Large intestine (tissue), 3 donors: ENCODE measurements around the gene CD58. TPM values are rescaled to one million over a fixed set of nuclear protein-coding genes. Genes with fewer than 3 reads are reported as not detected.
"Not testable (repeated sequence)": the region's sequence is repeated elsewhere in the genome, so short reads cannot be mapped to it uniquely, and the experiment has no call there.

Experiments
- DNase-seq, 2 donors: peaks; one replicate each; pipeline versions ENCODE4 v3.0.0 to v3.0.0-alpha.2; 2013
- H3K27ac ChIP-seq: one replicate; pipeline ENCODE4 v1.5.1; 2013; ENCODE audit warnings: low read length
- H3K27me3 ChIP-seq: 2 replicates; pipeline ENCODE4 v1.6.1; 2013; ENCODE audit warnings: low read length; ENCODE audit not compliant: control insufficient read depth, insufficient read depth
- H3K36me3 ChIP-seq: 2 replicates; pipeline ENCODE4 v1.6.1; 2013; ENCODE audit warnings: low read length; ENCODE audit not compliant: control insufficient read depth, insufficient read depth
- H3K4me1 ChIP-seq: one replicate; pipeline ENCODE4 v1.6.1; 2013; ENCODE audit warnings: low read length; ENCODE audit not compliant: control insufficient read depth, insufficient read depth
- H3K4me3 ChIP-seq: one replicate; pipeline ENCODE4 v1.5.1; 2013; ENCODE audit warnings: low read length
- H3K9me3 ChIP-seq: one replicate; pipeline ENCODE4 v1.6.1; 2013; ENCODE audit warnings: mild to moderate bottlenecking, low read depth, low read length, moderate library complexity; ENCODE audit not compliant: control insufficient read depth
- WGBS: methylation state at CpG from one replicate; pipeline ENCODE4 v1.1.5; 2013; ENCODE audit warnings: low lambda C conversion rate; ENCODE audit not compliant: insufficient coverage; 5-methylcytosine and 5-hydroxymethylcytosine counted together
- polyA plus RNA-seq: library from polyadenylated mRNA; unstranded; fragments of 120-200 nt; gene quantifications from one replicate; pipeline ENCODE4 v1.2.1, GENCODE V29; 2013

CD58 gene
- polyA plus RNA-seq, 1 donor = 28.6 TPM

GRCh38 chr1:116606067-116606466, 35.2 kb upstream of the CD58 start:
- no CpG with 5 or more reads among the region's 8 CpGs for WGBS
- H3K36me3 ChIP-seq = peaks cover 13% of the 10 kb centered on the region
- not testable (repeated sequence) for H3K9me3 ChIP-seq, H3K4me3 ChIP-seq, H3K27me3 ChIP-seq, H3K27ac ChIP-seq
- peaks cover 17% of the 10 kb centered on the region for H3K4me1 ChIP-seq
- peak in 1 of 2 donors; percentile 18 for DNase-seq

GRCh38 chr1:116605315-116605714, 34.5 kb upstream of the CD58 start:
- no peaks in the 10 kb centered on the region for H3K27me3 ChIP-seq
- WGBS = no CpG with 5 or more reads among the region's 1 CpG
- H3K9me3 ChIP-seq = no peaks in the 10 kb centered on the region
- peaks cover 13% of the 10 kb centered on the region for H3K36me3 ChIP-seq
- no peak for DNase-seq
- no peak overlapping the region for H3K4me3 ChIP-seq
- H3K27ac ChIP-seq = no peak overlapping the region
- H3K4me1 ChIP-seq = peaks cover 13% of the 10 kb centered on the region

GRCh38 chr1:116604408-116604807, 33.6 kb upstream of the CD58 start:
- not testable (repeated sequence) for H3K4me1 ChIP-seq, H3K27me3 ChIP-seq, H3K27ac ChIP-seq, H3K9me3 ChIP-seq, H3K4me3 ChIP-seq, DNase-seq
- whole genome bisulfite sequencing = 80% methylated on average over 1 of the region's 6 CpGs
- peaks cover 19% of the 10 kb centered on the region for H3K36me3 ChIP-seq

GRCh38 chr1:116603646-116604045, 32.8 kb upstream of the CD58 start:
- H3K27ac ChIP-seq = not testable (repeated sequence)

GRCh38 chr1:116599369-116599768, 28.5 kb upstream of the CD58 start:
- H3K27ac ChIP-seq, H3K9me3 ChIP-seq, H3K27me3 ChIP-seq, H3K4me3 ChIP-seq, DNase-seq: not testable (repeated sequence)
- WGBS = no CpG with 5 or more reads among the region's 2 CpGs
- H3K4me1 ChIP-seq = peaks cover 37% of the 10 kb centered on the region
- H3K36me3 ChIP-seq = peaks cover 16% of the 10 kb centered on the region

More at GRCh38 chr1:116603646-116604045, 32.8 kb upstream of the CD58 start:
- H3K9me3 ChIP-seq, H3K4me3 ChIP-seq, H3K27me3 ChIP-seq, H3K4me1 ChIP-seq, DNase-seq: not testable (repeated sequence)
- no CpG with 5 or more reads among the region's 21 CpGs for WGBS
- H3K36me3 ChIP-seq = peaks cover 19% of the 10 kb centered on the region

GRCh38 chr1:116598420-116599036, 27.7 kb upstream of the CD58 start:
- H3K9me3 ChIP-seq, DNase-seq, H3K27me3 ChIP-seq, H3K4me3 ChIP-seq: not testable (repeated sequence)
- H3K36me3 ChIP-seq = peaks cover 13% of the 10 kb centered on the region
- peak overlapping the region; percentile 77 for H3K27ac ChIP-seq
- no CpG with 5 or more reads among the region's 11 CpGs for WGBS
- peaks cover 37% of the 10 kb centered on the region for H3K4me1 ChIP-seq

GRCh38 chr1:116597388-116597787, 26.6 kb upstream of the CD58 start:
- peak; percentile 66 to 79 for DNase-seq

GRCh38 chr1:116596742-116597307, 26.0 kb upstream of the CD58 start:
- not testable (repeated sequence) for H3K27me3 ChIP-seq, H3K36me3 ChIP-seq, H3K4me3 ChIP-seq, H3K9me3 ChIP-seq
- WGBS = no CpG with 5 or more reads among the region's 5 CpGs
- H3K27ac ChIP-seq = peak overlapping the region; percentile 77
- DNase-seq = peak; percentile 73 to 88
- peaks cover 44% of the 10 kb centered on the region for H3K4me1 ChIP-seq

More at GRCh38 chr1:116597388-116597787, 26.6 kb upstream of the CD58 start:
- Histone ChIP-seq H3K27ac (peak overlapping the region; percentile 77), H3K4me1 (peaks cover 38% of the 10 kb centered on the region)
- not testable (repeated sequence) for H3K9me3 ChIP-seq, H3K27me3 ChIP-seq, H3K36me3 ChIP-seq, H3K4me3 ChIP-seq
- no CpG with 5 or more reads among the region's 2 CpGs for WGBS

GRCh38 chr1:116595946-116596741, 25.3 kb upstream of the CD58 start:
- peak; percentile 37 to 71 for DNase-seq
- Histone ChIP-seq H3K4me1 (peaks cover 44% of the 10 kb centered on the region), H3K27ac (peak overlapping the region; percentile 77), H3K4me3 (peak overlapping the region; percentile 7)
- 0% methylated on average over 4 of the region's 8 CpGs for WGBS
- not testable (repeated sequence) for H3K27me3 ChIP-seq, H3K36me3 ChIP-seq, H3K9me3 ChIP-seq

GRCh38 chr1:116595065-116595840, 24.4 kb upstream of the CD58 start:
- Histone ChIP-seq H3K27ac (peak overlapping the region; percentile 77), H3K4me1 (peaks cover 44% of the 10 kb centered on the region)
- DNase-seq, H3K4me3 ChIP-seq, H3K36me3 ChIP-seq, H3K27me3 ChIP-seq, H3K9me3 ChIP-seq: not testable (repeated sequence)
- no CpG with 5 or more reads among the region's 4 CpGs for WGBS
